Kidney epithelial cell (primary cell): ENCODE data around the gene OR11H7. TPM values are rescaled to one million over a fixed set of nuclear protein-coding genes. Genes with fewer than 3 reads are reported as not detected.

Experiments
- DNase-seq: peaks from one replicate; pipeline ENCODE4 v3.0.0-alpha.2; 2010; ENCODE audit warnings: low read depth
- H3K27me3 ChIP-seq: 2 replicates; pipeline ENCODE4 v1.6.0; 2011; ENCODE audit warnings: low read length; ENCODE audit not compliant: control insufficient read depth, insufficient read depth
- H3K36me3 ChIP-seq: 2 replicates; pipeline ENCODE4 v1.5.1; 2011; ENCODE audit warnings: low read length; ENCODE audit not compliant: control insufficient read depth, insufficient read depth
- H3K4me3 ChIP-seq: 2 replicates; pipeline ENCODE4 v1.5.1; 2011; ENCODE audit warnings: low read depth, mild to moderate bottlenecking, control low read depth, low read length
- total RNA-seq: library from RNA; depleted of rRNA; stranded (reverse); fragments of >200 nt; gene quantifications from 2 replicates; pipeline ENCODE4 v1.2.3, GENCODE V29; 2015
- TF ChIP-seq, protein P1 (sequence below): IDR thresholded peaks from 2 replicates; pipeline ENCODE4 v1.5.1; 2011; ENCODE audit warnings: mild to moderate bottlenecking, moderate library complexity, low read length, control low read depth, inconsistent platforms; ENCODE audit not compliant: insufficient read depth, poor library complexity, severe bottlenecking

OR11H7 gene
- total RNA-seq: not detected in 2 replicates

DNA sequence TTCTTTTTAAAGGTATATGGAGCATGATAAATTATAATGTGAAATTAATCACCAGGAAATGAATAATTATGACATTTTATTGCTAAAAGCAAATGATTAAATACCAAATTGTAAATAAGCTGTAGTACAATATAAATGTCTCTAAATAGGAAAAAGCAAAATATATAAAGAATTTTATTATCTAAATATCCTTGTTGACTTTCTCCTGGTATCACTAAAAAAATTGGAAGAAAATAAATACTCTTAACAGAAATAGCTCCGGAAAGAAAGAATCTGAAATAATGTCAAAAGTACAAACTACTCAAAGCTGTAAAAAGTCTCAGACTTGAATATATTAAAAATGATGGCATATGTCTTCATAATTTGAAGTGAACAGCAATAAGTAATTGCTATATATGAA lies at the start of gene OR11H7:
Gene OR11H7 (plus strand): TSS at position 301 of the 400 bp plus-strand sequence.
- no peaks in the 10 kb centered on the region for H3K36me3 ChIP-seq
- TF ChIP-seq, protein P1, sequence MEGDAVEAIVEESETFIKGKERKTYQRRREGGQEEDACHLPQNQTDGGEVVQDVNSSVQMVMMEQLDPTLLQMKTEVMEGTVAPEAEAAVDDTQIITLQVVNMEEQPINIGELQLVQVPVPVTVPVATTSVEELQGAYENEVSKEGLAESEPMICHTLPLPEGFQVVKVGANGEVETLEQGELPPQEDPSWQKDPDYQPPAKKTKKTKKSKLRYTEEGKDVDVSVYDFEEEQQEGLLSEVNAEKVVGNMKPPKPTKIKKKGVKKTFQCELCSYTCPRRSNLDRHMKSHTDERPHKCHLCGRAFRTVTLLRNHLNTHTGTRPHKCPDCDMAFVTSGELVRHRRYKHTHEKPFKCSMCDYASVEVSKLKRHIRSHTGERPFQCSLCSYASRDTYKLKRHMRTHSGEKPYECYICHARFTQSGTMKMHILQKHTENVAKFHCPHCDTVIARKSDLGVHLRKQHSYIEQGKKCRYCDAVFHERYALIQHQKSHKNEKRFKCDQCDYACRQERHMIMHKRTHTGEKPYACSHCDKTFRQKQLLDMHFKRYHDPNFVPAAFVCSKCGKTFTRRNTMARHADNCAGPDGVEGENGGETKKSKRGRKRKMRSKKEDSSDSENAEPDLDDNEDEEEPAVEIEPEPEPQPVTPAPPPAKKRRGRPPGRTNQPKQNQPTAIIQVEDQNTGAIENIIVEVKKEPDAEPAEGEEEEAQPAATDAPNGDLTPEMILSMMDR: no peak

DNA sequence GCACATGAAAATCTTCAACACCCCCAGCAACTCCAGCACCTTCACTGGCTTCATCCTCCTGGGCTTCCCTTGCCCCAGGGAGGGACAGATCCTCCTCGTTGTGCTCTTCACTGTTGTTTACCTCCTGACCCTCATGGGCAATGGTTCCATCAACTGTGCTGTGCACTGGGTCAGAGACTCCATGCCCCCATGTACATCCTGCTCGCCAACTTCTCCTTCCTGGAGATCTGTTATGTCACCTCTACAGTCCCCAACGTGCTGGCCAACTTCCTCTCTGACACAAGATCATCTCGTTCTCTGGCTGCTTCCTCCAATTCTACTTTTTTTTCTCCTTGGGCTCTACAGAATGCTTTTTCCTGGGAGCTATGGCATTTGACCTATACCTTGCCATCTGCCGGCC lies 49.6 kb upstream of the OR11H7 start:
- H3K27me3 ChIP-seq: no peaks in the 10 kb centered on the region
- DNase-seq: no peak
- H3K36me3 ChIP-seq: no peaks in the 10 kb centered on the region
- TF ChIP-seq, protein P1: no peak
- no peak overlapping the region for H3K4me3 ChIP-seq

More for the DNA sequence above, at the start of gene OR11H7:
- H3K27me3 ChIP-seq: no peaks in the 10 kb centered on the region
- no peak within 1 kb of the TSS for H3K4me3 ChIP-seq
- no peak for DNase-seq

GRCh38 chr14:20179880-20180279 lies 48.9 kb upstream of the OR11H7 start:
- no peak for DNase-seq
- TF ChIP-seq, protein P1: no peak
- Histone ChIP-seq H3K27me3 (no peaks in the 10 kb centered on the region), H3K36me3 (no peaks in the 10 kb centered on the region), H3K4me3 (no peak overlapping the region)

DNA sequence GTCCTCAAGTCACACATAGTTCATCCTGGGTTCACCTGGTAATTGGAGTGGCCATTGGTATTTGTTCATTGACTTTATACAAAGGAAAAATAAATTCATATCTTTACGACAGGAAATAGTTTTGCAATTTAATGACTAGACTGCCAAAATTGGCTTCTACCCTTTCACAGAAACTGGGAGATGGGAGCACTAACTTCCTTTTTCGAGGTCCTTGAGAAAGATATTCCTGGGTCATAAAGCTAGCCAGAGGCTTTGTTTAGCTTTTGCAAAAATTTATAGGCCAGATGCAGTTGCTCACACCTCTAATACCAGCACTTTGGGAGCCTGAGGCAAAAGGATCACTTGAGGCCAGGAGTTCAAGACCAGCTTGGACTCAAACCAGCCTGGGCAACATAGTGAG lies 48.3 kb upstream of the OR11H7 start:
- TF ChIP-seq, protein P1: no peak
- DNase-seq: no peak
- H3K27me3 ChIP-seq: no peaks in the 10 kb centered on the region
- no peak overlapping the region for H3K4me3 ChIP-seq
- H3K36me3 ChIP-seq: no peaks in the 10 kb centered on the region

- TF ChIP-seq, protein P1: no peak
- Histone ChIP-seq H3K36me3 (no peaks in the 10 kb centered on the region), H3K27me3 (no peaks in the 10 kb centered on the region), H3K4me3 (no peak overlapping the region)
- no peak for DNase-seq
Measured at GRCh38 chr14:20184181-20184580, 44.6 kb upstream of the OR11H7 start.

DNA sequence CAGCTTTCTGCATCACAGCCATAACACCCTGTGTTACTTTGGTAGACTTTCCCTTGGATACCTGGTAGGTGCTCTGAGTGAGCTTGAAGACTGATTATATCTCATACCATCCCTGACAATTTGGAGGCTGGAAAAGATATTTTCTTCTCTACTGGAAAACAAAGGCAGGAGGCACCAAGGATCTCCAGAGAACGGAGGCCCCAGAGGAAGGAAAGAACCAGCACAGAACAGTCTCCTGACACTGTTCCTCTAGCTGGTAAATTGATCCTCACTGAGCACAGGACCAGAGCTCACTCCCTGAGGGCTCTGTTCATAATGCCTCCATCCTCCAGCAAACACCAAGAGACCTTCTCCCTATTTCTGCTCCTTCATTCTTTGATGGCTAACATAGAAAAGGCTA lies 38.2 kb upstream of the OR11H7 start, which contains the start of gene OR11G2:
Gene OR11G2 (plus strand): TSS at position 301 of the 400 bp plus-strand sequence. CDS start 6,542 bp downstream, outside the sequence.
- no peaks in the 10 kb centered on the region for H3K36me3 ChIP-seq
- H3K27me3 ChIP-seq: no peaks in the 10 kb centered on the region
- TF ChIP-seq, protein P1: no peak
- H3K4me3 ChIP-seq: no peak within 1 kb of the TSS
- DNase-seq: no peak
